ENCODE measurements around the gene KDM2B. TPM values are rescaled to one million over a fixed set of nuclear protein-coding genes. Genes with fewer than 3 reads are reported as not detected.
"Not testable (repeated sequence)": the region's sequence is repeated elsewhere in the genome, so short reads cannot be mapped to it uniquely, and the experiment has no call there.

Gene KDM2B
- total RNA-seq, 4 donors from 2014 or later: 14.8 to 27.0 (median 16.7) TPM

DNA sequence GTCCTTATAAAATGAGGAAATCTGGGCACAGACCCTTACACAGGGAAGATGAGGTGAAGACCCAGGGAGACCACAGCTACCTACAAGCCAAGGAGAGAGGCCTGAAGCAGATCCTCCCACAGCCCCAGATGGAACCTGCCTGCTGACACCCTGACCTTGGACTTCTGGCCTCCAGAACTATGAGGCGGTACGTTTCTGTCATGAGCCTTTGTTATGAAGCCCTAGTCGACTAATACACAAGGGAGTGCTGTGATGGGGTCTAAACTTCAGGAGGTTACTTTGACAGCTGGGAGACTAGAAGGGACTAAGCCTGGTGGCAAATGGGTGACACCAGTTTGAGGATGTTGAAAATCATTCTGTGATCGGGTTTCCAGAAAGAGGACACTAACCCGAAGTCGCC is 95.9 kb downstream of the KDM2B start:
- no peak for ATAC-seq (ENCODE audit: low FRiP score)

GRCh38 chr12:121484564-121484963 is 96.3 kb downstream of the KDM2B start:
- DNase-seq (ENCODE audit: low spot score); ATAC-seq (ENCODE audit: low FRiP score): not testable (repeated sequence)

More for the DNA sequence above, 95.9 kb downstream of the KDM2B start:
- DNase-seq (ENCODE audit: low spot score): no peak
- no peak for TF ChIP-seq CTCF (IDR thresholded peaks at IDR 0.05)

GRCh38 chr12:121483949-121484348 is 96.9 kb downstream of the KDM2B start:
- TF ChIP-seq CTCF (IDR thresholded peaks at IDR 0.05): no peak
- DNase-seq (ENCODE audit: low spot score): no peak
- ATAC-seq (ENCODE audit: low FRiP score): no peak

DNA sequence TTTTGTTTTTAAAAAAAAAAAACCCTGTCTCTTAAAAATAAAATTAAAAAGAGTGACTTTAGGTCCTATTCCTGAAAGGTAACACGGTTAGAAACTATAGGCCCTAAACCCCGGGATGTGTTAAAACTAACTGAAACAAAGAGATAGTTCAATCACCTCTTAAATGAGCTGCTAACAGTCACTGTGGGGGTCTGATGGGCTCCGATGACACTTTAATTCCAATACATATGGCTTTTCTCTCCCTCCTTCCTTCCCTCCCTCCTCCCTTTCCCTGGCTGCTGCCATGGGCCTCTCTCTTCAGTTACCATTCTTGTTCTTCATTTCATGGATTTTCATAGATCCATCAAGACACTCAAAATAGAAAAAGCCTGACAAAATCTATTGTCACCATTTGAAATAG is 104.3 kb downstream of the KDM2B start:
- ATAC-seq (ENCODE audit: low FRiP score): no peak
- no peak for DNase-seq (ENCODE audit: low spot score)

DNA sequence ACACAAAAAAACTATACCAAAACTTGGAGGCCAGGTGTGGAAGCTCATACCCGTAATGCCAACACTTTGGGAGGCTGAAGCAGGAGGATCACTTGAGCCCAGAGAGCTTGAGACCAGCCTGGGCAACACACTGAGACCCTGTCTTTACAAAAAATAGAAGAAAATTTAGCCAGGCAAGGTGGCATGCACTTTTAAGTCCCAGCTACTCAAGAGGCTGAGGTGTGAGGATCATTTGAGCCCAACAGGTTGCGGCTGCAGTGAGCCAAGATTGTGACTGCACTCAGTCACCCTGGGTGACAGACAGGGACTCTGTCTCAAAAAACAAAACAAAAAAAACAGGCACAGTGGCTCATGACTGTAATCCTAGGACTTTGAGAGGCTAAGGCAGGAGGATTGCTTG is 105.5 kb downstream of the KDM2B start:
- ATAC-seq (ENCODE audit: low FRiP score) (no peak), DNase-seq (ENCODE audit: low spot score) (no peak)
- TF ChIP-seq CTCF (IDR thresholded peaks at IDR 0.05): no peak

More for the DNA sequence above, 104.3 kb downstream of the KDM2B start:
- TF ChIP-seq CTCF (IDR thresholded peaks at IDR 0.05): no peak

DNA sequence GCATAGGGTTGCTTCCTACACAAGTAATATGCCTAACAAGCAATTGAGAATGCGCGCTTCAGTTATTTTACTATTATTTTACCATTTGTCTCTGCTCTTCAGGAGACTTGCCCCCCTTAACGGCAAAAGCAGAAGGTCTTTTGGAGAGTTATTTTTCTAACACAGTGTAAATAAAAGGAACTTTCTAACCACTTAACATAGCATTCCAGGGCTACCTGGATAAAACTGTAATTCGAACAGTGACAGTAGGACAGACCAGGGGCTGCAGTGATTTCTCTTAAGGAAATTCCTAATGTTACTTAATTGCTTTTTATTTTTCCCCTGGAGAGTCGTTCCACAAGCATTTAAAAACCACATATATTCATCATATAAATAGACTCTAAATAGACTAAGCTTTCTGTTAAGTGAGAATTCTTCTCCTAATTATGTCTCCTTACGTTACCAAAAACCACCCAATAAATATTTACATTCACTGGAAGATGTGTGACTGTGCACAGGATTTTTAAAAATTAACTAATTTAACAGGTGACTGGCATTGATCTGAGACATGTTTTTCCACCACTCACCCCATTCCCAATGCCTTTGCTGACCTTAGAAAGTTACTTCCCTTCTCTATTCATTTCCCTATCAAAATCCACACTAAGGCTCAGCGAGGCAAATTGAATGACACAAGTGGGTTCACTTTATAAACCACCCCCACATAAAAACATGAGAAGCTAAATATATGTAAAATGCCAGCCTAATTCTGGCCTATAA is 108.5 kb downstream of the KDM2B start:
- DNase-seq (ENCODE audit: low spot score): no peak
- no peak for TF ChIP-seq CTCF (IDR thresholded peaks at IDR 0.05)
- no peak for ATAC-seq (ENCODE audit: low FRiP score)

DNA sequence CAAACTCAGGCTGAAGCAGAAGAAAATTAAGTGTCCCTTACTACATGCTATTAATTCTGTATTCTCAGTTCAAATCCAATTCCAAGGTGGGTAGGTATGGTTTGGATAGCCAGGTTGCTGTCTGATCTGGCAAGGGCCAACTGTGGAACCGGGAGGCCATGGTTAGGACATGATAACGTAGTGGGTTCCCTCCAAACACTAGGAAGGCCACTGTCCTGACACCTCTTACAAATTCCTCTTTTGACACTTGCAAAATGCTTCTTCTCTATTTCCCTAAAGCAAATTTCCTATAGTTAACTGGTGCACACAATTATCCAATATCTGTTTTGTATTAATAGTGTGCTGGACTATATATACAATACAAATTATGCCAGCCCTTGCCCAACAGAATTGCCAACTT is 110.1 kb downstream of the KDM2B start:
- no peak for ATAC-seq (ENCODE audit: low FRiP score)
- TF ChIP-seq CTCF (IDR thresholded peaks at IDR 0.05): no peak
- no peak for DNase-seq (ENCODE audit: low spot score)

Data from omental fat pad (tissue), 4 donors.